Activated CD4-positive, alpha-beta memory T cell treated with anti-CD3 and anti-CD28 coated beads, Interleukin-2, amount 10 ng/mL, durations not matched to agents 7 days and 5 days (primary cell): ENCODE data around the gene PPP1R2. TPM values are rescaled to one million over a fixed set of nuclear protein-coding genes. Genes with fewer than 3 reads are reported as not detected.
"Not testable (repeated sequence)": the region's sequence is repeated elsewhere in the genome, so short reads cannot be mapped to it uniquely, and the experiment has no call there.

Experiments used
- CTCF ChIA-PET: fragments of 350-600 bp; sonication (Branson Sonifier 250); formaldehyde crosslinking; loops from one replicate; lab custom pipeline; 2021; ENCODE audit warnings: antibody characterized with exemption, inconsistent platforms; lab: Charles Lee
- POLR2A ChIA-PET: fragments of 350-600 bp; sonication (Branson Sonifier 250); formaldehyde crosslinking; loops from one replicate; lab custom pipeline; 2021; ENCODE audit warnings: antibody characterized with exemption; lab: Charles Lee
- DNase-seq: peaks from one replicate; pipeline ENCODE4 v3.0.0-alpha.2; 2020
- H3K27ac Mint-ChIP-seq: one replicate; pipeline ENCODE4 v1.8.0; 2021; ENCODE audit warnings: mild to moderate bottlenecking, mixed read lengths
- H3K27me3 Mint-ChIP-seq: one replicate; pipeline ENCODE4 v1.8.0; 2021; ENCODE audit warnings: mixed read lengths
- H3K36me3 Mint-ChIP-seq: one replicate; pipeline ENCODE4 v1.8.0; 2021; ENCODE audit warnings: low read depth, mixed read lengths
- H3K4me1 Mint-ChIP-seq: one replicate; pipeline ENCODE4 v1.8.0; 2021; ENCODE audit warnings: mixed read lengths
- H3K4me3 Mint-ChIP-seq: one replicate; pipeline ENCODE4 v1.8.0; 2021; ENCODE audit warnings: mild to moderate bottlenecking, mixed read lengths
- H3K9me3 Mint-ChIP-seq: one replicate; pipeline ENCODE4 v1.8.0; 2021; ENCODE audit warnings: mixed read lengths
- total RNA-seq, 2 experiments: library from RNA; stranded (reverse); gene quantifications; one replicate each; pipeline ENCODE4 v1.2.3, GENCODE V29; 2021

The PPP1R2 gene
- 10 to 100 TPM; 75.0 to 81.8 TPM for total RNA-seq

GRCh38 chr3:195542698-195543499 is at the start of gene PPP1R2:
Gene PPP1R2, minus strand, starts transcription at chr3:195543325. Its CDS starts 300 bp downstream, at chr3:195543025.
- ChIA-PET CTCF (interaction anchor here (0.6 to 5.2 kb wide), 15 partner anchors 9 to 860 kb away, joined by 3 to 44 read pairs (median 4); partner anchors contain the start of gene XXYLT1), POLR2A (interaction anchor here (0.6 to 5.3 kb wide), 23 partner anchors 8 to 870 kb away, joined by 3 to 60 read pairs (median 4); partner anchors contain the start of genes ACAP2, APOD, LSG1 and TNK2)
- no peaks in the 10 kb centered on the region for H3K9me3 Mint-ChIP-seq
- H3K36me3 Mint-ChIP-seq = peaks cover 22% of the 10 kb centered on the region
- H3K4me3 Mint-ChIP-seq = peak within 1 kb of the TSS; percentile 83
- no peaks in the 10 kb centered on the region for H3K27me3 Mint-ChIP-seq
- peaks cover 77% of the 10 kb centered on the region for H3K4me1 Mint-ChIP-seq
- DNase-seq = peak; percentile 92
- H3K27ac Mint-ChIP-seq = peak within 1 kb of the TSS; percentile 84

GRCh38 chr3:195591852-195592251 is 48.7 kb upstream of the PPP1R2 start:
- CTCF ChIA-PET = no interaction called here
- POLR2A ChIA-PET = no interaction called here
- no peaks in the 10 kb centered on the region for H3K9me3 Mint-ChIP-seq
- no peaks in the 10 kb centered on the region for H3K4me1 Mint-ChIP-seq
- no peak for DNase-seq
- H3K27ac Mint-ChIP-seq = no peak overlapping the region
- H3K27me3 Mint-ChIP-seq = no peaks in the 10 kb centered on the region
- no peak overlapping the region for H3K4me3 Mint-ChIP-seq
- H3K36me3 Mint-ChIP-seq = no peaks in the 10 kb centered on the region

DNA sequence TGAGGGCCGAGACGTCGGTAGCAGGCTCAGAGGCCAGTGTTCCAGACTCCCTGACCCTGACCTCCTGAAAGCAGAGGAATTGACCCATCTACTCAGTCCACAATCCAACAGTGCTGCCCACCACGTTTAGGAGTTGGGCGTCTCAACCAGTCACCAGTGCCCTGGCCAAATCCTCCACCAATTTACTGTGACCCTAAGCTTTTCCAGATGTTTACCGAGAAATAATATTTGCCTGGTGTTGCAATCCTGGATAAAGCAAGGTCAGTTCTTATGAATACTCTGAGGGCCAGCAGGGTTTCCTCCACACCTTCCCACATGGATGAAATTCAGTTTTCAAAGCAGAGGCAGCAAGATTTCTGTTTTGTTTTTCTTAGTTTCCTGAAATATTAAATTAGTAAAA is 48.1 kb upstream of the PPP1R2 start:
- H3K4me3 Mint-ChIP-seq = no peak overlapping the region
- CTCF ChIA-PET = no interaction called here
- no peaks in the 10 kb centered on the region for H3K27me3 Mint-ChIP-seq
- DNase-seq = no peak
- no peaks in the 10 kb centered on the region for H3K9me3 Mint-ChIP-seq
- POLR2A ChIA-PET = no interaction called here
- no peaks in the 10 kb centered on the region for H3K4me1 Mint-ChIP-seq
- H3K36me3 Mint-ChIP-seq = no peaks in the 10 kb centered on the region
- H3K27ac Mint-ChIP-seq = no peak overlapping the region

GRCh38 chr3:195590381-195590780 is 47.3 kb upstream of the PPP1R2 start:
- H3K27me3 Mint-ChIP-seq, H3K27ac Mint-ChIP-seq, H3K36me3 Mint-ChIP-seq, H3K4me3 Mint-ChIP-seq, H3K4me1 Mint-ChIP-seq, DNase-seq, CTCF ChIA-PET, H3K9me3 Mint-ChIP-seq, POLR2A ChIA-PET: not testable (repeated sequence)

DNA sequence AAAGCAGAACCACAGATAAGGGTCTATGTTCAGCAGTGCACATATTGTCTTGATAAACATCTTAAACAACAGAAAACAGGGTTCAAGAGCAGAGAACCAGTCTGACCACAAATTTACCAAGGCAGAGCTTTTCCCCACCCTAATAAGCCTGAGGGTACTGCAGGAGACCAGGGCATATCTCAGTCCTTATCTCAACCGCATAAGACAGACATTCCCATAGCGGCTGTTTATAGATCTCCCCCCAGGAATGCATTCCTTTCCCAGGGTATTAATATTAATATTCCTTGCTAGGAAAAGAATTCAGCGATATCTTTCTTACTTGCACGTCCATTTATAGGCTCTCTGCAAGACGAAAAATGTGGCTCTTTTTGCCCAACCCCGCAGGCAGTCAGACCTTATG is 46.7 kb upstream of the PPP1R2 start:
- H3K4me3 Mint-ChIP-seq, H3K4me1 Mint-ChIP-seq, H3K9me3 Mint-ChIP-seq, DNase-seq, CTCF ChIA-PET, H3K27ac Mint-ChIP-seq, POLR2A ChIA-PET, H3K36me3 Mint-ChIP-seq, H3K27me3 Mint-ChIP-seq: not testable (repeated sequence)

DNA sequence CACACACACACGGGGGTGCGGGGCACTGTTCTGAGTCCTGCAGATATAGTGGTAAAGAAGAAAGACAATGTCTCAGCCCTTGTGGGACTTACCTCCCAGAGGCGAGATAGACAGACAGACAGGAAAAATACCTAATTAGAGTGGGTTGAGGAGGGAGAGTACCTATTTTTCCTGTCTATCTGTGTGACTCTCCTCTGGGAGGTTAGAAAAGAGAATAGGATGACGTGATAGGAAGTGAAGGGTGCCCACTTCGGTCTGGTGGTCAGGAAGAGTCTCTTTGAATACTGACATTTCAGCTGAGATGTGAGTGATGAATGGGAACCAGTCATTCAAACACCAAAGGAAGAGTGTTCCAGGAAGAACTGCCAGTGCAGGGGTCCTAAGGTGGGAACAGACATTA is 44.7 kb upstream of the PPP1R2 start:
- no peak for DNase-seq
- H3K4me1 Mint-ChIP-seq = peaks cover 9% of the 10 kb centered on the region
- peaks cover 2% of the 10 kb centered on the region for H3K27me3 Mint-ChIP-seq
- CTCF ChIA-PET = no interaction called here
- POLR2A ChIA-PET = no interaction called here
- H3K27ac Mint-ChIP-seq = no peak overlapping the region
- H3K4me3 Mint-ChIP-seq = no peak overlapping the region
- H3K9me3 Mint-ChIP-seq = no peaks in the 10 kb centered on the region
- H3K36me3 Mint-ChIP-seq = no peaks in the 10 kb centered on the region

DNA sequence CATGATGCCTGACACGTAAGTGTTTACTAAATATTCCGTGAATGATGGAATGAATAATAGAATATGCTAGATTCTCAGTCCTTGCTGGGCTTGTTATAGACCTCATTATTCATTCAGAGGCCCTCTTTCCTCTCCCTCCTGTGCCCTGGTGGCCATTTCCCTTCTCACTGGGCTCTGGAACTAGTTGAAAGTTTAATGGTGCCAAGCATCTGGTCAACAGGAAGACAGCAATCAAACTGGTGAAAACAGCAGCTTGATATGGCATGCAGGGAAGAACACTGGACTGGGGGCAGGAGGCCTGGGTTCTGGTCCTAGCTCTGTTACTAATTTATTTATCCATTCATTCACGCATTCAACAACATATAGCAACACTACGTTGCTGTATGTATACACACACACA is 44.3 kb upstream of the PPP1R2 start:
- CTCF ChIA-PET = no interaction called here
- Mint-ChIP-seq H3K36me3 (no peaks in the 10 kb centered on the region), H3K9me3 (no peaks in the 10 kb centered on the region), H3K27me3 (peaks cover 2% of the 10 kb centered on the region), H3K4me1 (peaks cover 9% of the 10 kb centered on the region), H3K27ac (no peak overlapping the region), H3K4me3 (no peak overlapping the region)
- POLR2A ChIA-PET = no interaction called here
- DNase-seq = no peak

GRCh38 chr3:195584543-195584870 is 41.4 kb upstream of the PPP1R2 start:
- H3K4me1 Mint-ChIP-seq = peaks cover 9% of the 10 kb centered on the region
- no peak for DNase-seq
- no peak overlapping the region for H3K4me3 Mint-ChIP-seq
- ChIA-PET CTCF (interaction anchor here (0.7 to 1.2 kb wide), 4 partner anchors 26 to 895 kb away, joined by 3 to 4 read pairs (median 3); partner anchors contain the start of gene PPP1R2), POLR2A (interaction anchor here (2.4 kb wide), 1 partner anchor 42 kb away, joined by 6 read pairs; the partner anchor contains the start of gene PPP1R2)
- H3K36me3 Mint-ChIP-seq = no peaks in the 10 kb centered on the region
- no peaks in the 10 kb centered on the region for H3K9me3 Mint-ChIP-seq
- no peak overlapping the region for H3K27ac Mint-ChIP-seq
- H3K27me3 Mint-ChIP-seq = peaks cover 2% of the 10 kb centered on the region

GRCh38 chr3:195583831-195584542 is 40.9 kb upstream of the PPP1R2 start, which contains the start of gene APOD:
Gene APOD, minus strand, starts transcription at chr3:195583940. Its CDS starts 4,479 bp downstream, at chr3:195579461.
- Mint-ChIP-seq H3K4me3 (no peak within 1 kb of the TSS), H3K27ac (no peak within 1 kb of the TSS), H3K9me3 (no peaks in the 10 kb centered on the region), H3K4me1 (peaks cover 9% of the 10 kb centered on the region), H3K36me3 (no peaks in the 10 kb centered on the region), H3K27me3 (peaks cover 2% of the 10 kb centered on the region)
- ChIA-PET POLR2A (interaction anchor here (0.8 to 2.4 kb wide), 3 partner anchors 17 to 41 kb away, joined by 3 to 6 read pairs (median 3); partner anchors contain the start of gene PPP1R2), CTCF (interaction anchor here (0.7 to 1.2 kb wide), 6 partner anchors 13 to 894 kb away, joined by 3 to 4 read pairs (median 3); partner anchors contain the start of genes PPP1R2 and XXYLT1)
- no peak for DNase-seq

DNA sequence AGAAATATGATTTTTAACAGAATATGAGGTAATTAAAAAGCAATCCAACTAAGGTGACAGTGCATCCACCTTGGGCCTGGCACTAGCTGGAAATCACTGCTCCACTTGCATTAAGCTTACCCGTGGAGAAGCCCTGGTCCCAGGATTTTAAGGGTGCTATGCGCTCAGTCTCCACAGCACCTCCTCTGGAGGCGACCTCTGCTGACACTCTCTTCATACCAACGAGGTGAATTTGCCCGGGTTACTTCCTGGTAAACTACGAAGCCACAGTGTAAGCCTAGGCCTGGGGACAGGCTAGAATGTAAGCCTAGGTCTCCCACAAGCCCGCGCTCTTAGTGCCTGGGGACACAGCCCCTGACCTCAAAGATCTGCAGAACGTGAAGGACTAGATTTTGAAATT is 39.8 kb upstream of the PPP1R2 start:
- POLR2A ChIA-PET = interaction anchor here (0.8 to 2.4 kb wide), 2 partner anchors 32 to 40 kb away, joined by 3 to 6 read pairs; partner anchors contain the start of gene PPP1R2
- no peak overlapping the region for H3K27ac Mint-ChIP-seq
- H3K36me3 Mint-ChIP-seq = no peaks in the 10 kb centered on the region
- no peak for DNase-seq
- no peak overlapping the region for H3K4me3 Mint-ChIP-seq
- CTCF ChIA-PET = no interaction called here
- peaks cover 5% of the 10 kb centered on the region for H3K27me3 Mint-ChIP-seq
- peaks cover 11% of the 10 kb centered on the region for H3K4me1 Mint-ChIP-seq
- no peaks in the 10 kb centered on the region for H3K9me3 Mint-ChIP-seq

DNA sequence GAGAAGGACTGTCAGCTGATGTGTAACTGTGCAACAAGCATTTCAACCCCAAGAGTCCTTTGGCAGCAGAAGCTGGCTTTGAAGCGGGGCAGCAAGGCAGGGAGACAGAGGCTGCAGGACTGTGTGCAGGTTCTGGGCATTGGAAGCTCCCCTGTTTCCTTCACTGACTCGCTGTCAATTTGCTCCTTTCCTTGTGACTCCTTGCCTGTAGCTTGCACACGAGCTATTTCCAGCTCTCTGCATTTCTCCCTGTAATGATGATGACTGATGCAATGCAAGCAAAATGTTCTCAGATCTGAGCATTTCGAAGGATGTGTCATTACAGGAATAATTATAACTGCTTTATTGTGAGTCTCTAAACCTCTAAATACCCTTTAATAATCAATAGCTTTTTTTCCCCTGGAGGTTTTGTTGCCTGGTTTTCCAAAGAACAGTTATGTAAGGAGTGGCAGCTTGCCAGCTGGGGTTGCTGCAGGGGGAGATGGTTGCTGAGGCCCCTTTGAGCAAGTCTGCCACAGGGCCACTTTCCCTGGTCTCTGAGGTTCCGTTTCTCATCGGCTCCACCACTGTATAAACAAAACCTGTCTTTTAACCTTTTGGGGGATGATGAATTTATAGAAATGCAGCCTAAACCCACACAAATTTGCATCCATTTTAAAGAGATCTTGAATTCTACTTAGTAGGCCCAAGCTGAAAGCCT is 37.8 kb upstream of the PPP1R2 start:
- Mint-ChIP-seq H3K4me3 (no peak overlapping the region), H3K27ac (no peak overlapping the region), H3K4me1 (peaks cover 11% of the 10 kb centered on the region), H3K36me3 (no peaks in the 10 kb centered on the region), H3K9me3 (no peaks in the 10 kb centered on the region), H3K27me3 (peaks cover 7% of the 10 kb centered on the region)
- ChIA-PET CTCF (no interaction called here), POLR2A (interaction anchor here (0.6 kb wide), 1 partner anchor 10 kb away, joined by 3 read pairs; no protein-coding TSS in a partner anchor)
- no peak for DNase-seq

DNA sequence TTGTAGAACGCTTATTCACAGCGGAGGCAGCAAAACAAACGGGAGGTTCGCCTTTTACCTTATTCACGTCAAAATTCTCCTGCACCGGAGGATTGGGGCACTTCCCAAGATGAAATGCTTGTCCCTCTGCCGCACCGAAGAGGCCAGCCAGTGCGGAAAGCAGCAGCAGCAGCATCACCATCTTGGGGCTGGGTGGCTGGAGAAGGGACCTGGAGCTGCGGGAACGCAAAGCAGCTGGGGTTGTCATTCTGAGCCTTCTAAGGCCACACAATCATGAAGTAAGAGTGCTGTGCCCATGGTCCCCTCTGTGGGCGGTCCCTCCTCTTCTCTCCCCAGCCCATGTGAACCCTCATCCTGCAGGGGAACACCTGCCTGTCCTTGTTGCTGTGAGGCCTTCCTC is 36.2 kb upstream of the PPP1R2 start:
- DNase-seq = no peak
- ChIA-PET POLR2A (no interaction called here), CTCF (no interaction called here)
- Mint-ChIP-seq H3K36me3 (no peaks in the 10 kb centered on the region), H3K4me1 (peaks cover 4% of the 10 kb centered on the region), H3K4me3 (no peak overlapping the region), H3K27me3 (peaks cover 5% of the 10 kb centered on the region), H3K27ac (no peak overlapping the region), H3K9me3 (no peaks in the 10 kb centered on the region)
